ENCODE results near the gene NIPSNAP3A. TPM values are rescaled to one million over a fixed set of nuclear protein-coding genes. Genes with fewer than 3 reads are reported as not detected.

NIPSNAP3A gene
- total and polyA plus RNA-seq, 8 donors = 4.5 to 59.3 (median 25.1) TPM

- 87 to 93% (median 92%) methylated on average over 11 of the region's 11 CpGs for whole genome bisulfite sequencing, 5 donors
- H3K27me3 ChIP-seq = no peaks in the 10 kb centered on the region
- H3K27ac ChIP-seq = peak overlapping the region in 2 of 5 donors; percentile 2 to 26
- no peak overlapping the region for H3K4me3 ChIP-seq
- H3K4me1 ChIP-seq = peaks cover 0 to 17% (median 0%) of the 10 kb centered on the region in 4 donors
- H3K36me3 ChIP-seq = peaks cover 0 to 11% (median 5%) of the 10 kb centered on the region in 4 donors
- peak in 1 of 2 donors; percentile 27 for DNase-seq
- TF ChIP-seq POLR2A (IDR thresholded peaks at IDR 0.05) = no peak
- H3K9me3 ChIP-seq = no peaks in the 10 kb centered on the region
- intact Hi-C loops (cut with DNase I; ENCODE audit: low total_unique reads) = no loop called here
Observed at GRCh38 chr9:104774831-104775573, 27.5 kb downstream of the NIPSNAP3A start.

- intact Hi-C loops (cut with DNase I; ENCODE audit: low total_unique reads) = no loop called here
- peaks cover 0 to 17% (median 0%) of the 10 kb centered on the region in 4 donors for H3K4me1 ChIP-seq
- no peak overlapping the region for H3K4me3 ChIP-seq
- peaks cover 0 to 12% (median 6%) of the 10 kb centered on the region in 4 donors for H3K36me3 ChIP-seq
- no peaks in the 10 kb centered on the region for H3K9me3 ChIP-seq
- H3K27ac ChIP-seq = peak overlapping the region in 2 of 5 donors; percentile 2 to 26
- no peak for TF ChIP-seq EP300 (IDR thresholded peaks at IDR 0.05)
- no peak for TF ChIP-seq CTCF (IDR thresholded peaks at IDR 0.05)
- no peak for TF ChIP-seq POLR2A (IDR thresholded peaks at IDR 0.05)
- TF ChIP-seq POLR2AphosphoS5 (IDR thresholded peaks at IDR 0.05) = no peak
- H3K27me3 ChIP-seq = no peaks in the 10 kb centered on the region
- no peak for DNase-seq
Observed at GRCh38 chr9:104775574-104775936, 28.1 kb downstream of the NIPSNAP3A start.

GRCh38 chr9:104775976-104776375 lies 28.5 kb downstream of the NIPSNAP3A start:
- TF ChIP-seq POLR2A (IDR thresholded peaks at IDR 0.05) (no peak), CTCF (IDR thresholded peaks at IDR 0.05) (no peak), POLR2AphosphoS5 (IDR thresholded peaks at IDR 0.05) (no peak), EP300 (IDR thresholded peaks at IDR 0.05) (no peak)
- intact Hi-C loops (cut with DNase I; ENCODE audit: low total_unique reads) = no loop called here
- peaks cover 0 to 12% (median 6%) of the 10 kb centered on the region in 4 donors for H3K36me3 ChIP-seq
- H3K27ac ChIP-seq = peak overlapping the region in 3 of 5 donors; percentile 2 to 26 (median 13)
- no peaks in the 10 kb centered on the region for H3K9me3 ChIP-seq
- 91 to 97% (median 95%) methylated on average over 2 of the region's 2 CpGs for whole genome bisulfite sequencing, 5 donors
- H3K4me1 ChIP-seq = peaks cover 0 to 18% (median 0%) of the 10 kb centered on the region in 4 donors
- no peak for DNase-seq
- H3K27me3 ChIP-seq = no peaks in the 10 kb centered on the region
- H3K4me3 ChIP-seq = no peak overlapping the region

- H3K27ac ChIP-seq = no peak overlapping the region
- TF ChIP-seq POLR2AphosphoS5 (IDR thresholded peaks at IDR 0.05) = no peak
- no peak for TF ChIP-seq POLR2A (IDR thresholded peaks at IDR 0.05)
- TF ChIP-seq CTCF (IDR thresholded peaks at IDR 0.05) = no peak
- TF ChIP-seq EP300 (IDR thresholded peaks at IDR 0.05) = no peak
- no peak for DNase-seq
- 55 to 82% (median 64%) methylated on average over 1 of the region's 1 CpG for WGBS, 5 donors
- H3K4me1 ChIP-seq = peaks cover 0 to 22% (median 0%) of the 10 kb centered on the region in 4 donors
- H3K4me3 ChIP-seq = no peak overlapping the region
- intact Hi-C loops (cut with DNase I; ENCODE audit: low total_unique reads) = no loop called here
- H3K27me3 ChIP-seq = no peaks in the 10 kb centered on the region
- peaks cover 0 to 12% (median 4%) of the 10 kb centered on the region in 4 donors for H3K36me3 ChIP-seq
- H3K9me3 ChIP-seq = no peaks in the 10 kb centered on the region
Observed at GRCh38 chr9:104776797-104777196, 29.3 kb downstream of the NIPSNAP3A start.

GRCh38 chr9:104778802-104779201 lies 31.3 kb downstream of the NIPSNAP3A start:
- TF ChIP-seq EP300 (IDR thresholded peaks at IDR 0.05) = no peak
- no peak for TF ChIP-seq POLR2A (IDR thresholded peaks at IDR 0.05)
- no peak for TF ChIP-seq POLR2AphosphoS5 (IDR thresholded peaks at IDR 0.05)
- TF ChIP-seq CTCF (IDR thresholded peaks at IDR 0.05) = no peak
- peaks cover 0 to 22% (median 0%) of the 10 kb centered on the region in 4 donors for H3K4me1 ChIP-seq
- no peaks in the 10 kb centered on the region for H3K27me3 ChIP-seq
- no peak overlapping the region for H3K4me3 ChIP-seq
- intact Hi-C loops (cut with DNase I; ENCODE audit: low total_unique reads) = no loop called here
- no peak overlapping the region for H3K27ac ChIP-seq
- no peaks in the 10 kb centered on the region for H3K9me3 ChIP-seq
- 86 to 92% (median 91%) methylated on average over 4 of the region's 4 CpGs for WGBS, 5 donors
- H3K36me3 ChIP-seq = peaks cover 0 to 27% (median 21%) of the 10 kb centered on the region in 4 donors
- DNase-seq = no peak

Data from stomach (tissue), 9 donors.